ENCODE measurements around the gene FBXO11. TPM values are rescaled to one million over a fixed set of nuclear protein-coding genes. Genes with fewer than 3 reads are reported as not detected.

FBXO11 gene
- total and polyA plus RNA-seq, 10 of the 15 experiments (the other 5 are each of a cell fraction or from before 2014, with no cell fraction given), result 5.9 to 38.9 (median 22.5) TPM

GRCh38 chr2:47900857-47901256 lies 5.4 kb downstream of the FBXO11 start:
- 84% methylated on average over 10 of the region's 10 CpGs for WGBS (ENCODE audit: insufficient coverage, insufficient replicate concordance, low lambda C conversion rate, missing lambda C conversion rate)
- POLR2A ChIA-PET, result interaction anchor here (1.0 to 1.9 kb wide), 3 partner anchors 9 to 118 kb away, joined by 3 to 5 read pairs (median 5); partner anchors contain the start of gene MSH6
- H3K4me1 ChIP-seq (ENCODE audit: control insufficient read depth, insufficient read depth, low read length), result peaks cover 26% of the 10 kb centered on the region
- no peaks in the 10 kb centered on the region; a peak in 1 of 4 replicates for H3K36me3 ChIP-seq (ENCODE audit: control insufficient read depth in 2 of 2, insufficient read depth in 2 of 2, low read length in 1 of 2)
- H3K79me2 ChIP-seq (ENCODE audit: control insufficient read depth, insufficient read depth, low read length), result peaks cover 94% of the 10 kb centered on the region
- DNase-seq (ENCODE audit: low read depth, low spot score), result no peak
- no peak for FAIRE-seq
- H3K9ac ChIP-seq (ENCODE audit: control insufficient read depth, insufficient read depth, low read length), result no peak overlapping the region
- no peak overlapping the region for H3K4me2 ChIP-seq (ENCODE audit: control insufficient read depth, insufficient read depth)
- H3K27ac ChIP-seq (ENCODE audit: control insufficient read depth, insufficient read depth), result no peak overlapping the region
- ATAC-seq, result no peak
- TF ChIP-seq KDM1A (IDR thresholded peaks at IDR 0.05; ENCODE audit: borderline replicate concordance) (no peak), ZNF384 (IDR thresholded peaks at IDR 0.05; ENCODE audit: borderline replicate concordance, low read depth, low read length) (no peak), SPI1 (IDR thresholded peaks at IDR 0.05; ENCODE audit: borderline replicate concordance, insufficient read depth, low read depth, low read length) (no peak), MEF2B (IDR thresholded peaks at IDR 0.05; ENCODE audit: partially characterized antibody, poor library complexity, severe bottlenecking) (no peak), PRDM15 (CRISPR knock-in tag; IDR thresholded peaks at IDR 0.05) (no peak), POLR2AphosphoS5 (IDR thresholded peaks at IDR 0.05; ENCODE audit: low read length) (no peak), STAT3 (IDR thresholded peaks at IDR 0.05; ENCODE audit: low read depth, low read length) (no peak), WRNIP1 (IDR thresholded peaks at IDR 0.05; ENCODE audit: borderline replicate concordance, low read depth, low read length) (no peak)
- H3K27me3 ChIP-seq (replicated peaks in 1 of 2; ENCODE audit: control insufficient read depth in 2 of 2, insufficient read depth in 2 of 2, low read length in 1 of 2), result no peaks in the 10 kb centered on the region
- peaks cover 3% of the 10 kb centered on the region; the same call in 1 of the 2 replicates for H4K20me1 ChIP-seq (ENCODE audit: control insufficient read depth, insufficient read depth)
- H3K4me3 ChIP-seq, result no peak overlapping the region
- H2AFZ ChIP-seq (ENCODE audit: control insufficient read depth, low read depth, low read length), result no peak overlapping the region
- SMC1A ChIA-PET (ENCODE audit: uncharacterized antibody, unreplicated experiment), result interaction anchor here (1.5 to 5.8 kb wide), 5 partner anchors 11 to 43 kb away, joined by 5 to 33 read pairs (median 9); no protein-coding TSS in a partner anchor
- H3K9me3 ChIP-seq (replicated peaks; ENCODE audit: control insufficient read depth, insufficient read depth, low read length), result no peaks in the 10 kb centered on the region; the same call in 1 of the 3 replicates
- intact Hi-C loops (cut with micrococcal nuclease; ENCODE audit: unreplicated experiment) (no loop called here), in situ Hi-C loops (cut with MboI) (loop anchor here (10.0 kb wide), 1 partner anchor 434 kb away; no protein-coding TSS in a partner anchor)
- CTCF ChIA-PET, result interaction anchor here (0.8 to 3.1 kb wide), 3 partner anchors 18 to 519 kb away, joined by 3 to 21 read pairs (median 4); no protein-coding TSS in a partner anchor
- RAD21 ChIA-PET (ENCODE audit: unreplicated experiment), result interaction anchor here (1.6 to 2.6 kb wide), 2 partner anchors 34 to 78 kb away, joined by 3 to 8 read pairs; no protein-coding TSS in a partner anchor
- BruUV-seq (replicated peaks), result no TSS peak

All from GM12878 (cell line).